ENCODE measurements around the gene EXOC2.

EXOC2 gene

DNA sequence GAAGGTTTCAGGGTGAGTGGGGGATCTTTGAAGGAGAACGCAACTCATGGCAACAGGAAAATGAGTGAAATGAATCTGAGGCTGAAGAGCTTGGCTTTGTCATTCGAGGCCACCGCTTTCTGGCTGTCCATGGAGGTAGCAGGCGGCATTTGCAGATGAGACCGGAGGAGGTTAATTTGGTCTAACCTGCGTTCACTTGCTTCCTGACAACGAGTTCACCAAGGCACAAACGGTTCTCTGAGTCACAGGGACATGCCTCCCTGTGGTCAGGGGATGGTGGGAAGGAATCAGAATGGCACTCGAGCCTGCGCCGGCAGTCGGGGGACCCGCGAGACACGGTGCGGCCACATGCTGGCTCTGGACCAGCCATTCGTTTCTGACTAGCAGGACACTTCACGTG lies 226.4 kb downstream of the EXOC2 start:
- DNase-seq (ENCODE audit: insufficient read length) (no peak), FAIRE-seq (no peak)
- TF ChIP-seq TAF1 (IDR thresholded peaks at IDR 0.05; ENCODE audit: borderline replicate concordance, low read depth, low read length) (no peak), POLR2A (IDR thresholded peaks at IDR 0.05; ENCODE audit: low read depth, low read length) (no peak), POLR2AphosphoS5 (IDR thresholded peaks at IDR 0.05; ENCODE audit: low read depth, low read length) (no peak)

DNA sequence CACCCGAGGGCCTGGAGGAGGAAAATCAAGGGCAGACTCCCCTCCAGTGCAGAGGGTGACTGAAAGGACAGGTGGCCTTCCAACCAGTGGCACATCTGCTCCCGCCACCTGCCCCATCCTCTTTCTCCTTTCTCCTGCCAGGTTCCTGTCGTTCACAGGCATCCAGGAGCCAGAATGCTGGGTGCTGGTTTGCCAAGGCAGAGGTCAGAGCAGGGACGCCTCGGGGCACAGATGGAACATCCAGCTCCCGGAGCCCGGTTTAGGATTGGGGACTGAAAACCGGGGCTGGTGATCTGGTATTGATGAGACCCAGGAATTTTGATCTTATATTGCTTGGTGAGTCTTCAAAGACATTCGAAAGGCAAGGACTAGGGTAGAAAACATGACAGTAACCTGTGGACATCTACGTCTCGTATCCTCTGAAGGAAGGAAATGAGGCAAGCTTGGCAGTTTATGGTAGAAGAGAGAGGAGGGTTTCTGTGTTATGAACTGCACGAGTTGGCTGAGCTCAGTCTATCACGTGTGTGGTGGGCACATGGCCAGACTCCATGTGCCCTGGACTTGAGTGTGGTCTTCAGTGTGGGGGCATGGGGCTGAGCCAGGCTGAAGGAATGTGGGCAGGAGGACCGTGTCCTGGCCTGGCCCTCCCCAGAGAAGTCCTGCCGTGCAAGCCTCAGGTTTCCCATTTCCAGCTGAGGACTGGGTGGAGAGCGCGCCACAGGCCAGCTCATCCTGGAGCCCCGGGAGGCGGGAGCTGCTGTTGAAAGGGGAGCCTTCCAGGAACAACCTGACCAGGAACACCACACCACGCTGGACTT lies 227.2 kb downstream of the EXOC2 start:
- FAIRE-seq (no peak), DNase-seq (ENCODE audit: insufficient read length) (no peak)
- TF ChIP-seq TAF1 (IDR thresholded peaks at IDR 0.05; ENCODE audit: borderline replicate concordance, low read depth, low read length) = no peak
- TF ChIP-seq POLR2A (IDR thresholded peaks at IDR 0.05; ENCODE audit: low read depth, low read length) = no peak
- no peak for TF ChIP-seq POLR2AphosphoS5 (IDR thresholded peaks at IDR 0.05; ENCODE audit: low read depth, low read length)

DNA sequence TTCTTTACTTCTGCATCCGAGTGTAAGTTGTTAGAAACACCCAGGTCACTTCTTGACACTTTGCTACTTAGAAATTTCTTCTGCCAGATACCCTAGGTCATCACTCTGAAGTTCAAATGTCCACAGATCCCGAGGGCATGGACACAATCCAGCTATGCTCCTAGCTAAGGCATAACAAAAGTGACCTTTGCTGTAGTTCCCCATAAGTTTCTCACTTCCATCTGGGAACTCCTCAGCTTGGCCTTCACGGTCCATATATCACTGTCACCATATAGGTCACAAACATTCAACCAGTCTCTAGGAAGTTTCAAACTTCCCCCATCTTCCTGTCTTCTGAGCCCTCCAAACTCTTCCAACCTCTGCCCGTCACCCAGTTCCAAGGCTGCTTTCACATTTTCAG lies 236.1 kb downstream of the EXOC2 start:
- TF ChIP-seq POLR2AphosphoS5 (IDR thresholded peaks at IDR 0.05; ENCODE audit: low read depth, low read length) (no peak), POLR2A (IDR thresholded peaks at IDR 0.05; ENCODE audit: low read depth, low read length) (no peak), TAF1 (IDR thresholded peaks at IDR 0.05; ENCODE audit: borderline replicate concordance, low read depth, low read length) (no peak)
- no peak for FAIRE-seq

DNA sequence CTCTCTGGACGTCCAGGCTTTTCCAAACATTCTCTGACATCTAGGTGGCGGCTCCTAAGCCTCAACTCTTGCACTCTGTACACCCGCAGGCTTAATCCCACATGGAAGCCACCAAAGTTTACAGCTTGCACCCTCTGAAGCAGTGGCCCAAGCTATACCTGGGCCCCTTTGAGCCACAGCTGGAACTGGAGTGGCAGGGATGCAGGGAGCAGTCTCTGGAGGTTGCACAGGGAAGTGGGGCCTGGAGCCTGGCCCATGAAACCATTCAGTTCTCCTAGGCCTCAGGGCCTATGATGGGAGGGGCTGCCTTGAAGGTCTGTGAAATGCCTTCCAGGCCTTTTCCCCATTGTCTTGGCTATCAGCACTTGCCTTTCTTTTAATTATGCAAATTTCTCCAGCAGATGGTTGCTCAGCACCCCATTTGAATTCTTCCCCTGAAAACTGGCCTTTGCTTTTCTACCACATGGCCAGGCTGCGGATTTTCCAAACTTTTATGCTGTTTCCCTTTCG lies 236.5 kb downstream of the EXOC2 start:
- DNase-seq (ENCODE audit: insufficient read length) = no peak
- no peak for FAIRE-seq
- no peak for TF ChIP-seq TAF1 (IDR thresholded peaks at IDR 0.05; ENCODE audit: borderline replicate concordance, low read depth, low read length)
- TF ChIP-seq POLR2AphosphoS5 (IDR thresholded peaks at IDR 0.05; ENCODE audit: low read depth, low read length) = no peak

More for the DNA sequence above, 236.1 kb downstream of the EXOC2 start:
- DNase-seq (ENCODE audit: insufficient read length) = no peak

DNA sequence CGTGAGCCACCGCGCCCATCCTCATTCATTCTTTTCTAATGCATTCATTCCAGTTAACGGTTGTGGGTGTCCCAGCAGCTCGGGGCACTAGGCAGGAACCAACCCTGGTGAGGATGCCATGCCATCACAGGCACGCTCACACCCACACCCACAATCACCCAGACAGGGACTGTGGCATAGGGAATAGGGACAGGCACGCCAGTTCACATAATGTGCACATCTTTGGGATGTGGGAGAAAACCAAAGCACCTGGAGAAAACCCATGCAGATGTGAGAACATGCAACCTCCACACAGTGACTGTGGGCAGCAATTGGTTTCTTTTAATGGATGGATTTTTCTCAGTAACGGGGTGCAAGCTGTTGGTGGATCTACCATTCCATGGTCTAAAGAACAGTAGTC lies 237.1 kb downstream of the EXOC2 start:
- DNase-seq (ENCODE audit: insufficient read length) (no peak), FAIRE-seq (no peak)
- no peak for TF ChIP-seq TAF1 (IDR thresholded peaks at IDR 0.05; ENCODE audit: borderline replicate concordance, low read depth, low read length)

DNA sequence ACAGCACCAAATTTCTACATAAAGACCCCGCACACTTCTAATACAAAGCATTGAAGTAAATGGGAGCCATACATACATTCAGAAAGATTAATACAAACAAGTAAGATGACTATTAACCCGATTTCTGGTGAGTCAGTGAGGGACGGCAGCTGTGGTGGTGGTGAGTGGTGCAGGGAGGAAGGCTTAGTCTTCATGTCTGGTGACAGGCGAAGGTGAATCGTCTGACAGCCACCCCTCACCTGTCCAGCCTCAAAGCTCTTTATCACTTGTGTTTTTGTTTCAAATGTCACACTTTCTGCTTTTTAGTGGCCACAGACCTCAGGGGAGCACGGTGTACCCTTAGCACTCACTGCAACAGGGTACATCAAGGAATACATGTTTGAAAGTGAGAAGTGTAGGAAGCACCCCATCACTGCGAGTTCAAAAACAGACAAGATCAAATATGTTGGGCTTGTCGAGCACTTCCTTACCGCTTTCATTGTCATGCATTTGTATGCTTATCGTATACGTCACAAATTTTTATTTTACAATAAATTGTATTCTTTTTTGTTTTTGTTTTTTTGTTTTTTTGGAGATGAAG lies 237.8 kb downstream of the EXOC2 start:
- DNase-seq (ENCODE audit: insufficient read length) (no peak), FAIRE-seq (no peak)
- TF ChIP-seq POLR2A (IDR thresholded peaks at IDR 0.05; ENCODE audit: low read depth, low read length) = no peak
- no peak for TF ChIP-seq TAF1 (IDR thresholded peaks at IDR 0.05; ENCODE audit: borderline replicate concordance, low read depth, low read length)
- no peak for TF ChIP-seq POLR2AphosphoS5 (IDR thresholded peaks at IDR 0.05; ENCODE audit: low read depth, low read length)

DNA sequence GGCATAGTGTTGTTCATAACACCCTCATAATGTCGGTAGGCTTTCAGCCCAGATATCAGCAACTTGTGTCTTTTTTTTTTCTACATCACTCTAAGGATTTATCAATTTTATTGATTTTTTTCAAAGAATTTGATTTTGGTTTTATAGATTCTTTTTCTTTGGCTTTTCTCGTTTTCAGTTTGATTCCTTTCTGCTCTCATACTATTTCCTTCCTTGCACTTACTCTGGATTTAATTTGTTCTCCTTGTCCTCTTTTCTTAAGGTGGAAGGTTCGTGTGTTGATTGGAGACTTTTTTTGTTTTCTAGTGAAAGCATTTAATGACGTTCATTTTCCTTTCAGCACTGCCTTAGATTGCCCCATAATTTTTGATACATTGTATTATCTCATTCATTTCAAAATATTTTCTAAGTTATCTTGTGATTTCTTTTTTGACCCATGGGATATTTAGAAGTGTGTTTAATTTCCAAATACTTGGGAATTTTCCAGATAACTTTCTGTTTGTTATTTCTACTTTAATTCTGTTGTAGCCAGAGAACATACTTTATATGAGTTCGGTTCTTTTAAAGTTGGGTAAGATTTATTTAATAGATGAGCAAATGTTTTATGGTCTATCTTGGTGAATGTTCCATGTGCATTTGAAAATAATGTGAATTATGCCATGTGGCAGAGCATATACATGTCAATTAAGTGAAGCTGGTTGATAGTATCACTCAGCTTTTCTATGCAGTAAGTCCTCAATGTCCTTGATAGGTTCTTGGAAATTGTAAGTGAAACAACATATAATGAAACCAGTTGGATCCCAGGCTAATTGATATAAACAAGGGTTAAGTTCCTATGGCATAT lies 238.6 kb downstream of the EXOC2 start:
- FAIRE-seq = no peak
- no peak for DNase-seq (ENCODE audit: insufficient read length)
- no peak for TF ChIP-seq TAF1 (IDR thresholded peaks at IDR 0.05; ENCODE audit: borderline replicate concordance, low read depth, low read length)
- TF ChIP-seq POLR2A (IDR thresholded peaks at IDR 0.05; ENCODE audit: low read depth, low read length) = no peak
- TF ChIP-seq POLR2AphosphoS5 (IDR thresholded peaks at IDR 0.05; ENCODE audit: low read depth, low read length) = no peak

DNA sequence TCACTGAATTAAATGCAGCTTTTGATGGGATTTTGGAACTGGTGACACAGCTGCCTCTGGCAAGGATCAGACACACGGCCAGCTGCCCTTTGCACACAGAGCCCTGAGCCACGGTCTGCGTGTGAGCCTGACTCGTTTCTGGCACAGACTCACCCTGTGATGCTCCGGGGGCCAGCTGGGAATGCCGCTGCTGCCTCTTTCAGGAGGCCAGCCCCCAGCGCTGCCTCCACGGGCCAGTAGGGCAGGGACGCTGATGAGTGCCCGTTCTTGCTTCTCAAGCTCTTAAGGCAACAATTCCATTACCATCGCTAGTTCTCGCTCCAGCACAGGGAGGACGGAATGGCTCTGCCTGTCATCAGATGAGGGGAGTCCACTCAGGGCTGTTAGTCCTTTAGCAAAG lies 239.8 kb downstream of the EXOC2 start:
- no peak for DNase-seq (ENCODE audit: insufficient read length)
- FAIRE-seq = no peak
- no peak for TF ChIP-seq POLR2AphosphoS5 (IDR thresholded peaks at IDR 0.05; ENCODE audit: low read depth, low read length)
- no peak for TF ChIP-seq TAF1 (IDR thresholded peaks at IDR 0.05; ENCODE audit: borderline replicate concordance, low read depth, low read length)
- no peak for TF ChIP-seq POLR2A (IDR thresholded peaks at IDR 0.05; ENCODE audit: low read depth, low read length)

DNA sequence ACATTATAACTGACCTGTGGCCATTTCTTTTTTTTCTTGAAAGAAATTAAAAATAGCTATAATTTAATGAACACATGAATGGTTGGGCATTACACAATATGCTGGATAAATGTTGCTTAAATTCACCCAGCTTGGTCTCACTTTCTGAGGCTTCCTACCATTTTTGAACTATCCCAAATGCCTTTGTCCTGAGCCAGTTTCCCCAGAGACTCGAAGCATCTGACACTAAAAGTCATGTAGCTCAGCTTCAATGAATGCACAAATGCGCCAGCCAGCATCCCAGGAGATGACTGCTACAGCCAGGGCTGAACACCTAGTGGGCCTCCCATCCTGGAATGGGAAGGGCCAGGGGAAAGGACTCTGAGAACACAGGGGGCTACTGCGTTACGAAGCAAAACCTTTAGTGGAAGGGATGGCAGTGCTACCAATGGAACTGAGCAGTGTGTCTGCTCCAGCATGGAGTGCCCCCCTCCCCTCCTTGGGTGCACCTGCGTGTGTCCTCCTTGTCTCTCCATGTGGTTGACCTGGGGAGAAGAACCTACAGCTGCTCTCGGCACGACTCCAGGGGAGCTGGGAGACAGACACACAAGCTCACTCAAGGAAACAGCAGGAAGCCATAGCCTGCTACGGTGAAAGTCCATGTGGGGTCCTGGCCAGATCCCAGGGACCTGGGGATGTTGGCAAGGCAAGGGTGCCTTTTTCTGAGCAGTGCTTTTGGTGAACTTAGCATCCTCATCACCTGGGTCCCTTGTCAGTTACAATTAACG lies 240.5 kb downstream of the EXOC2 start:
- FAIRE-seq (no peak), DNase-seq (ENCODE audit: insufficient read length) (no peak)
- TF ChIP-seq POLR2AphosphoS5 (IDR thresholded peaks at IDR 0.05; ENCODE audit: low read depth, low read length) (no peak), POLR2A (IDR thresholded peaks at IDR 0.05; ENCODE audit: low read depth, low read length) (no peak), TAF1 (IDR thresholded peaks at IDR 0.05; ENCODE audit: borderline replicate concordance, low read depth, low read length) (no peak)

DNA sequence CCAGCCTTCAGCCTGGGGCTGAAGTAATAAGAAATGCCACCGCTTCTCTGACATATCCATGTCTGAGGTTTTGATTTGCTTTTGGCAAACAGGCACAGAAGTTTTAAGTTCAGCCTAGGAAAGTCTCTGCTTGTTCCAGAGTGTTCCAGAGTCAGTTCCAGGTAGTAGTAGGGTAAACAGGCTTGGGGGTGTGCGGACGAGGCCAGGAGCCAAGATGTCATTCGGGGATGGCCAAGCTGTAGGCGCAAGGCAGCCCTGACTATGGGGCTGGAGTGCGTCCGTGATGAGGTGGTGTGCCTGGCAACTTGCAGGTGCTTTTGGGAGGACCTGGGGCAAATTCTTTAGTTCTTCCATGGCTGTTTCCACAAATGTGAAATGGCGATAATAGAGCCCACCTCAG lies 241.1 kb downstream of the EXOC2 start:
- DNase-seq (ENCODE audit: insufficient read length) = no peak
- no peak for FAIRE-seq
- TF ChIP-seq POLR2AphosphoS5 (IDR thresholded peaks at IDR 0.05; ENCODE audit: low read depth, low read length) = no peak
- TF ChIP-seq POLR2A (IDR thresholded peaks at IDR 0.05; ENCODE audit: low read depth, low read length) = no peak
- no peak for TF ChIP-seq TAF1 (IDR thresholded peaks at IDR 0.05; ENCODE audit: borderline replicate concordance, low read depth, low read length)

DNA sequence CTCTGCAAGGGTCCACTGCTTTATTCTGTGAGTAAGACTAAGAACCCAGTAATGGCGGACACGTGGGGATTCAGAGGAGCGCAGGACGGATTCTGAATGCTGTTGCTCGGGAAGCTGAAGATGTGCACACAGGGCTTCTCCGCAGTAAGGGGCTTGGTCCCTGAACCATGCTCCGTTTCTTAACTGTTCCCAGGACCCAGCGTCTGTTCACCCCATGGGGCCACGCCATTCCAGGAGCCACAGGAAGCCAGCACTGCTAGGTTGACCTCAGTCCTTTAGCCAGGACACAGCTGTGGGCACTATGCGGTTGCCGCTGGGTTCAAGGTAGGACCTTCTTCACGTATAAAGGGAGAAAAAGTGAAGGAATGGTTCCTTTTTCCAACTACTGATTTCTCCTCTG lies 241.6 kb downstream of the EXOC2 start:
- DNase-seq (ENCODE audit: insufficient read length) = no peak
- no peak for FAIRE-seq
- TF ChIP-seq POLR2AphosphoS5 (IDR thresholded peaks at IDR 0.05; ENCODE audit: low read depth, low read length) (no peak), POLR2A (IDR thresholded peaks at IDR 0.05; ENCODE audit: low read depth, low read length) (no peak), TAF1 (IDR thresholded peaks at IDR 0.05; ENCODE audit: borderline replicate concordance, low read depth, low read length) (no peak)

All from GM12892 (cell line).